ENCODE data around the gene BATF2.
"Not testable (repeated sequence)": the region's sequence is repeated elsewhere in the genome, so short reads cannot be mapped to it uniquely, and the experiment has no call there.

BATF2 gene

GRCh38 chr11:65013130-65013887, 16.5 kb upstream of the BATF2 start:
- no peak for FAIRE-seq

DNA sequence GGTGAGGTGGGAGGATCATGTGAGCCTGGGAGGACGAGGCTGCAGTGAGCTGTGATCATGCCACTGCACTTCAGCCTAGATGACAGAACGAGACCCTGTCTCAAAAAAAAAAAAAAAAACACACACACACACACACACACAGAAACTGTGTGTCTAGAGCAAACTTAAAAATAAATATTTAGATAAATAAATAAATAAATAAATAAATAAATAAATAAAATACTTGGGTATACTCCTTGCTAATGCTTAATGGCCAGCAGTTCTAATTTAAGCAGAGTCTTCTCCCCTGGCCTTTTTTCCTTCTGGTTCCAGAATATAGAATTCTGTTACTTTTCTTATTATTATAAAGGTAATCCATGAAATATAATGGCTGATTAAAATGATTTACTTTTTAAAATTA, 12.1 kb upstream of the BATF2 start:
- no peak for FAIRE-seq

- no peak for FAIRE-seq
These were observed 11.2 kb upstream of the BATF2 start for GRCh38 chr11:65008016-65008415.

- not testable (repeated sequence) for FAIRE-seq
These were observed 7.2 kb upstream of the BATF2 start for GRCh38 chr11:65003968-65004367.

GRCh38 chr11:65003282-65003681, 6.5 kb upstream of the BATF2 start:
- FAIRE-seq = no peak

DNA sequence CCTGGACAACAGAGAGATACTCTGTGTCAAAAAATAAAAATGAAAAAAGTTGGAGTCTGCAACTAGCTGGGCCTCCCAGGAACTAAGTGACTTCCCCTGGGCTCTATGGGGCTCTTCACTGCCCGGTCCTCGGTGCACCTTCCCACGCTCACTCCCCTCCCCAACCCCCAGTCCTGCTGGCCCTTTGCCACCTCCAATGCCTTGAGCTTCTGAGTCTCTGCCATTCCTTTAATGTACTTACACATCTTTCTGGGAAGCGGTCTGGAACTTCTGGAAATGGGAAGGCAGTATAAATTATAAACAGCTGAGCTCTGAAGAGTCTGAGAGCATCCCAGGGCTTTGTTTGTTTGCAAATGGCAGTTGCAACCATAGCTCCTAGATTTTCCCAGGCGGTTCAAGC, 5.9 kb upstream of the BATF2 start:
- FAIRE-seq = no peak

DNA sequence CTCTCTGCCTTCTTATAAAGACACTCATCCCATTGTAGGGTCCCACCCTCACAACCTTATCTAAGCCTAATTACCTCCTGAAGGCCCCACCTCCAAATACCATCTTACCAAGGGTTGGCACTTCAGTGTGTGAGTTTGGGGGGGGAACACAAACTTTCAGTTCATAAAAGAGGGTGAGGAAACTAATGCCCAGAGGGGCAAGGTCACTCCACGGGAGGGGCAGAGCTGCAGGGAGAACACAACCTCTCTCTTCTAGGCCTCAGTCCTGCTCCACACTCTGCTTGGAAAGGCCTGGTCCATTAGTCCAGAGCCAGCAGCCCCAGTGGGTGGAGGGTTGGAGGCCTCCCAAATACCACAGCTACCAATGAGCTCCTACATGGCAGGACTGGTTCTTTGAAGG, 2.7 kb upstream of the BATF2 start:
- FAIRE-seq = no peak

DNA sequence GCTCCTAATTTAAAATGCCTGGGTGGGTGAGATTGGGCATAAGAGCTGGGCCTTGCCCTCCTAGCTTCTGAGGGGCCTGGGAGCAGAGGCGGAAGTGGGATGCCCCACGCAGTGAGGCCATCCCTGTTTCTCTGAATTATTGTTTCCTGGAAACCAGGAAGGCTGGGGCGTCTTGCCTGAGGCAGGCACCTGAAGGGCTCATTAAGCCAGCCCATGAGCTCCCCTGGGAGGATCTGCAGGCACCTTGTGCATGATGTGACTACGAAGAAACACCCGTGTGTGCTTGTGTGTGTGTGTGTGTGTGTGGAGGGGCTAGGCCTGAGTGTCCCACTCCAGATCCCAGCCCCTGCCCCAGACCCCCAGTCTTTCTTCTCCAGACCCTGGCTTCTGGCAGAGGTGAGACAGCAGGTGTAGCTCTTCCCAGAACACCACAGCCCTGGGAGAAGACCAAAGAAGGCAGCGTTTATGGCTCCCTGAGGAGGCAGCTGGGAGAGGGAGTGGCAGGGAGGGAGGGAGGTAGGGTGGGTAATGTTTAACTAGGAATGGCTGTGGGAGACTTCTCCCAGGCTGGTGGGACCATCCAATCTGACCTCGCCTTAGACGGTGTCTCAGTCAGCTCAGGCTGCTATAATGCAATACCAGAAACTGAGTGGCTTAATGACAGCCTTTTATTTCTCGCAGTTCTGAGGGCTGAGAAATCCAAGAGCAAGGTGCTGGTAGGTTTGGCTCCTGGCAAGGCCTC, 2.1 kb upstream of the BATF2 start:
- no peak for FAIRE-seq

DNA sequence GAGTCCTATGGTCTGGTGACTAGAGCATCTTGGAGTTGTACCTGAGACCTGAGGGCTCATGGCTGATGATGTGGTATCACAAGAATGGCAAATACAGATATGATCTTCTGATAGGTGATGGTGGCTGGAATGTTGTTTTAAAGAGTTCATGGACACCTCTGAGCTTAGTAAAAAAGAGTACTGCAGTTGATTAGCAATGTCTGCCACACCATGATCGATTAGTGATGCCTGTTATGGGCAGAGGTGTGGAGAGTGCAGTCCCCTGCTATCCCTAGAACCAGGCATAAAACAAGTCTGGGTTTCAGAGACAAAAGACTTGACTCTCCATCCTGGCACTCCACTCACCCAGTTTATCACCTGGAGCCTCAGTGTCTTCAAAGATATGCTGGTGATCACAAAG, 1.4 kb upstream of the BATF2 start:
- FAIRE-seq = no peak

DNA sequence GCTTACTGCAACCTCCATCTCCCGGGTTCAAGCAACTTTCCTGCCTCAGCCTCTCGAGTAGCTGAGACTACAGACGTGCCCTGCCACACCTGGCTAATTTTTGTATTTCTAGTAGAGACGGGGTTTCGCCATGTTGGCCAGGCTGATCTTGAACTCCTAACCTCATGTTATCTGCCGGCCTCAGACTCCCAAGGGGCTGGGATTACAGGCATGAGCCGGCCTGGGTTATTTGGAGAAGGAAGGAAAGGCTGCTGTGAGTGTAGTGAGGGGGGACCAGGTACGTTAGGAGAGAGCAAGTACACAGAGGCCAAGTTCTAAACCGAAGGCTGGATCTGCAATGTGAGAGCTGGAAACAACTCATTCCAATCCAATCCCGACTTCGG, 453 bp downstream of the BATF2 start:
- no peak for FAIRE-seq

DNA sequence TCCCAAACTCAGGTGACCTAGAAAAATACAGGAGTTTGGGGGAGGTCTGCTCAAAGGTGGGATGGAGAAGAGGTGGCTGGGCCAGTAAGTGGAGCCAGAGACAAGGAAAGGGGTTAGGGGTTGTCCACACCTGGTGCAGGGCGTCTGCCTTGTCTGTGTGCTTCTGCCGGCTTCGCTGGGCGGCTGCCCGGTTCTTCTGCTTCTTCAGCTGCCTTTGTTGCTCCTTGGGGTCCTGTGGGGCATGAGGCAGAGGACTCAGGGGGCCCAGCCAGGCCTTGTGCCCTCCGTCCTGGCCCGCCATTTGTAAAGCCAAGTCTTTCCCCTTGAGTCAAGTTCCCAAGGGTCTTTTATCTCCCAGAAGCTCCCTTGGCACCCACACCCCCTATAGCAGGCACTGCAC, 2.5 kb downstream of the BATF2 start:
- no peak for FAIRE-seq

DNA sequence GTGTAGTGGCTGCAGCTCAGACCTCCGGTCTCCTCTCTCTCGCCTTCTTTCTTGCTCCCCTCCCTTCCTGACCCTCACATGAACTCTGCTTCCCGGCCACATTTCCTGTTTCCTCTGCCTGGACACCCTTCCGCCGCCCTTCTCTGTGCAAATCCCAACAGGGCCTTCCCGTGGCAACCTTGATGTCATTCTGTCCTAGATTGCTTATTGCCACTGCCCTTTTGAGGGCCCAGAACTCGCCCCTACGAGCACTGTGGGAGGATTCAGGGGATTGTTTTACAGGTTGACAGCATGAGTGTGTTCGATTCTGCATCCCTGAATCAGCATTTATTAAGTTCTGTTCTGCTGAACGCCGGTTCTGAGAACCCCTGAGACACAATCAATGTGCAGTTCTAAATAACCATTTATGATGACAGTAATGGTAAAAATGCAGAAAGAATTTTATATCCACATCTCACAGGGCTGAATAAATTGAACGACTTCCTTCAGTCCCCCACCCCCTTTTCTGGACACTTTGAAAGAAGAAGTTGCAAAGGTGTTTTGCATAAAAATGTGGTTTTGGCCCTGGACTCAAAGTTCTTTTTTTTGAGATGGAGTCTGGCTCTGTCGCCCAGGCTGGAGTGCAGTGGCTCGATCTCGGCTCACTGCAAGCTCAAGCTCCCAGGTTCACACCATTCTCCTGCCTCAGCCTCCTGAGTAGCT, 6.4 kb downstream of the BATF2 start:
- FAIRE-seq = no peak

DNA sequence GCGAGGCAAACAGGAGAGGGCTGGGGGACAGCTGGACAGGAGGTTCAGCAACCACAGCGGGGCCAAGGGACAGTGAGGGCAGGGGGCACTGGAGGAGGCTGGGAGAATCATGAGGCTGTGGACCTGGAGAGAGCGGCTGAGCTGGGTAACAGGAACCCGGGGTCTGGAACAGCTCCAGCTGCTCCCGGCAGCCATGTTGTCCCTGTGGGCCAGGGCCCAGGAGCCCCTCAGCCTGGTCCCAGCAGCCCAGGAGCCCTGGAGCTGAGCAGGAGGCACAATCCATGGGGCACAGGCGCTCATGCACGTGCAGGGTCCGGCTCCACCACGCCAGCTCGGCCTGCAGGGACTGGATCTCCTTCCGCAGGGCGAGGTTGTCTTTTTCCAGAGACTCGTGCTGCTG, 7.4 kb downstream of the BATF2 start:
- no peak for FAIRE-seq

DNA sequence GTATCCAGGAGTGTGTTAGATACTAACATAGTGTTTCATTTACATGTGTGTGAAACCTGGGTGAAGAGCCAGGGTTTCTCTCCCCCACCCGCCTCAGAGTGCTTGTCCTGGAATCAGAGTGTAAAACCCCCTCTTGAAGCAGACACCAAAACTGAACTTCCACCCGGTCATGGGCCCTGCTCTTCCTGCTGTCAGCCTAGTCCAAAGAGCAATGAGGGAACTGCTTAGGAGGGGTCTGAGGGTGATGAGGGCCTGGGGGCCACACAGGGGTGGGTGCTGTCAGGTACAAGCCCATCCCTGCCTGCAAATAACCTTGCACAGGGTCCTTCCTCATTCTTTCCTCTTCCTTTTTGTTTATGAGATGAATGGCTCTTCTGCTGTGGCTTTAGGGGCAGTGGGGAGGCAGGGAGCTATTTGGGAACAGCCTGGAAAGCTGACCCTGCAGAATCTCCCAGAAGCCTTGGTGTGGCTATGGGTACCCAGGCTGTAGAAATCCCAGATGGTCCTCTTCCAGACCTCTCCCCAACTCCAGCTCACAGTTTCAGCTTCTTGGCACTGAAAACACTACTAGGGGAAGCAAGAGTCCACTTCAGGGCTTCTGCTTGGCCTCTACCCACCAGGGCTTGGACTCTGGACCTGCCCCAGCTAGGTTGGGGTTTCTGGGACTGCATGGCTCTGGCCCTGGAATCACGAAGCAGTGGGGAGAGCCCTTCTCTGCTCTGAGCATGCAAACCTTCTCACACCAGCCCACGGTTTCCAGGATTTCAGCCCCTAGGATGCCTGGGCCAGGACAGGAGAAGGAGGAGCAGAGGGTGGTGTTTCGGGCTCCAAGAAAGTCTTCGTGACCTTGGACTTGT, 8.5 kb downstream of the BATF2 start:
- no peak for FAIRE-seq

DNA sequence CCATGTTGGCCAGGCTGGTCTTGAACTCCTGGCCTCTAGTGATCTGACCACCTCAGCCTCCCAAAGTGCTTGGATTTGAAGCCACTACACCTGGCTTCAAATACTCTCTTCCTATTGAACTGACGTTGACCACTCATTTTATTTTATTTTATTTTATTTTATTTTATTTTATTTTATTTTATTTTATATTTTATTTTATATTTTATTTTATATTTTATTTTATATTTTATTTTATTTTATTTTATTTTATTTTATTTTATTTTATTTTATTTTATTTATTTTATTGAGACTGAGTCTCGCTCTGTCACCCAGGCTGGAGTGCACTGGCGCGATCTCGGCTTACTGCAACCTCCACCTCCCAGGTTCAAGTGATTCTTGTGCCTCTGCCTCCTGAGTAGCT, 13.4 kb downstream of the BATF2 start:
- FAIRE-seq = not testable (repeated sequence)

DNA sequence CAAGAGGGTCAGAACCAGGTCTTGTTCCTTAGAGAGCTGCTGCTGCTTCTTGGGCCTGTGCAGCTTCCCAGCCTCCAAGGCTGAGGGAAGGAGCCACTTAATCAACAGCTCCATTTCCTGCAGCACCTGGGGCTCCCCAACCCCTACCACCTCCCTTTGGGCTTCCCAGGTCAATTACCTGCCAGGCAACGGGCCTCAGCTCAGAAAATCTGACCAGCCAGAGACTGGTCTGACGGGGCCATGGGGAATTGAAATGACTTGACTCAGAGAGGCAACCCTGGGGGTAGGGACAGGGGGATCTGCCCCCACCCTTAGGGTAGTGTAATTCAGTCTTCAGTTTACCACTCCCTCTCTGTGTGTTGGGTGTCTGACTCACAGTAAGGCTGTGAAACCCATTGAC, 20.1 kb downstream of the BATF2 start:
- FAIRE-seq = no peak

DNA sequence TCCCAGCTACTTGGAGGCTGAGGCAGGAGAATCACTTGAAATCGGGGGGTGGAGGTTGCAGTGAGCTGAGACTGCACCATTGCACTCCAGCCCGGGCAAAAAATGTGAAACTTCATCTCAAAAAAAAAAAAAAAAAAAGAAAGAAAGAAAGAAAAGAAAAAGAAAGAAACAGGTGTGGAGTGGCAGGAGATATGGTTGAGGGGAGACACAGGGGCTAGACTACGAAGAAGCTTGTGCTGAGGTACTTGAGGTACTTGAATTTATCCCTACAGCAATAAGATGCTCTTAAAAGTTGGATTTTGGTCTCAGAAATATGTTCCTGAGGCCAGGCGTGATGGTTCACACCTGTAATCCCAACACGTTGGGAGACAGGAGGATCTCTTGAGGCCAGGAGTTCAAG, 22.6 kb downstream of the BATF2 start:
- FAIRE-seq = no peak

DNA sequence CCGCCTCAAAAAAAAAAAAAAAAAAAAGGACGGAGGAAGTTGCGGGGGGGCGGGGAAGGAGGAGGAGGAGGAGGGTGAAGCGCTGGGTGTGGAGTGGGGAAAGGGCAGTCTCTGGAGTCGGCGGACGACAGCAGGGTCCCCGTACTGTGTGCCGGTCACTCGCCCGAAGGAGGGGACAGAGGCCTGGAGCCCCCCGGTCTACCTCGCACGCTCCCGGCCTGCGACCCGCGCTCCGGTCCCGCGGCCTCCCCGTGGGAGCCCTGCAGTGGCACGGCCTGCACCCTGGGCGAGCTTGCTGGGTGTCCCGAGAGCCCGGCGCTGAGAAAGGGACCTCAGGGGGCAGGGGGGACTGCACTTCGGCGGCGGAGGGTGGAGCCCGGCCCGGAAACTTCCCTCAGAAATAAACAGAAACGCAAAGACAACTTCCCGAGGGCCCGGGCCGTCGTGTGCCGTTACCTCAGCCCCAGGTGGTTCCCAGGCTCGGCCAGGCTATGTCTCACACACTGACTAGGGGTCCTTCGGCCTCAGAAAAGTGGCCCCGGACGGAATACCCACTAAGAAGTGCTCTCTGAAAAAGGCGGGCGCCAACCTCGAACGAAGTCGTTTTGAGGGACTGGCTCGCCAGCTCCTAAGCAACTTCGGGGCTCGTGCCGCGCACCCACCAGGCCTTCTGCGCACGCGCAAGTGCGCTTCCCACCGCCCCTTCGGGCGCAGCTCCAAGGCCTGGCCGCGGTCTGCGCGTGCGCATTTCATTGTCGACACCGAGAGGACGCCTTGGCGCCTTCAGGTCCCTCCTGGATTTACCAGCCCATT, 25.1 kb downstream of the BATF2 start, which contains the start of gene MAJIN:
TSS of gene MAJIN (minus strand) at position 688 of the 813 bp plus-strand sequence. CDS start 12,703 bp downstream, outside the sequence.
- no peak for FAIRE-seq

- no peak for FAIRE-seq
These were observed 26.0 kb downstream of the BATF2 start for GRCh38 chr11:64970731-64971151.

GRCh38 chr11:64969209-64969608, 27.6 kb downstream of the BATF2 start:
- no peak for FAIRE-seq

- FAIRE-seq = no peak
These were observed 29.4 kb downstream of the BATF2 start for GRCh38 chr11:64967375-64967774.

DNA sequence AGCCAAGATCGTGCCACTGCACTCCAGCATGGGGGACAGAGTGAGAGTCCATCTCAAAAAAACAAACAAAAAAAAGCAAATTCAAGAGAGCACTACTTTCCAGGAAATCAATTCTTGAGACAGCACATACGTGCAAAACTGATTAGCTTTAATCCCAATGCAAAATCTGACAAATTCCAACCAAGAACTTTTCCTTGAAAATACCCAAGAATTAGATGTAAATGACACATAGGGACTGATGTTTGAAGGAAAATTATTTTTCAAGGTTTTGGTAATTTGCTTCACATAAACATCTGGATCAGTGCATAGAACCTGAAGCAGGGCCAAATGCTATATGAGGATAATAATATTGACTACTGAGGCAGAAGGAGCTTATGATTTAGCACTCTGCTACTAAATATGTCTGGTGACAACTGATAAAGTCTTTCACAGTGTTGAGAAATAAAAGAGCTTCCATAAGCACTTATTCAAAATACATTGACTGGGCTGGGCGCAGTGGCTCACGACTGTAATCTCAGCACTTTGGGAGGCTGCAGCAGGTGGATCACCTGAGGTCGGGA, 33.6 kb downstream of the BATF2 start:
- FAIRE-seq = no peak
